ENCODE data around the gene SLC44A1.

SLC44A1 gene

DNA sequence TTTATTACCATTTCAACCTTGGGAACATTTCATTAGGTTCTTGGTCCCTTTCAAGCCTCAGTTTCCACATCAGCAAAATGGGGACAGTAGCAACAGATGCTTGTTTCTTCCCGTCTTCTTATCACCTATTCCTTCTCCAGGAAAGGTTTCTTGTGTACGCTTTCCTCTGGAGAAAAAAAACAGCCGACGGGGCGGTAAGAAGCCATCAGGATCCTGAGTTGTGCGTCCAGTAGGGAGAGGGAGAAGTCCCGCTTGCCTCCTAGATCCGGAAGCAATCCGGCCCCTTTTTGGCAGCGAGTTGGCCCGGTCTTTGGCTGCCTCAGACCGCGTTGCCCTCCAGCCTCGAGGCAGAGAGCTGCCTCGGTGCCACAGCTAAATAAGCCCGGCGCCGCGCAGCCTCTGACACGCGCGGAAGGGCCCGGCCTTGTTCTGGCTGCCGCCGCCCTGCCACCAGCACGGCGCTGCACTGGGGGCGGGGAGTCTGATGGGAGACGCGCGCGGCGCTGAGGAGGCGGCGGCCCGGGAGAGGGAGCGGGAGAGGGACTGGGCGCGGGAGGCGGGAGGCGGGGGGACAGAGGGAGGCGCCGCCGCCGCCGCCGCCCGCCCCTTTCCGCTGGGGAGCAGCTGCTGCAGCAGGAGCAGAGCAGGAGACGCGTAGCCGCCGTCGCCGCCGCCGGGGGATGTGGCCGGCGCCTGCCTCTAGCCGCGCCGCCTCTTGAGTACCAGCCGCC is at the start of gene SLC44A1:
TSS of gene SLC44A1 (plus strand) at position 649 of the 731 bp plus-strand sequence. CDS start 218 bp downstream, outside the sequence.
- in situ Hi-C loops (cut with MboI; ENCODE audit: low sequenced_read_pairs) = no loop called here

DNA sequence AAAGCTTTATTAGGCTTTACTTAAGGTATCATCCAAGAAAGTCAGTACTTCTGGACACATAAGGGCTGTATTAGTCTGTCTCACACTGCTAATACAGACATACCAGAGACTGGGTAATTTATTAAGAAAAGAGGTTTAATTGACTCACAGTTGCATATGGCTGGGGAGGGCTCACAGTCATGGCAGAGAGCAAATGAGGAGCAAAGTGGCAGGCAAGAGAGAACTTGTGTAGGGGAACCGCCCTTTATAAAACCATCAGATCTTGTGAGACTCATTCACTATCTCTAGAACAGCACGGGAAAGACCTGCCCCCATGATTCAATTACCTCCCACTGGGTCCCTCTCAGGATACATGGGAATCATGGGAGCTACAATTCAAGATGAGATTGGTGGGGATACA is 49.2 kb upstream of the SLC44A1 start:
- in situ Hi-C loops (cut with MboI; ENCODE audit: low sequenced_read_pairs) = no loop called here

DNA sequence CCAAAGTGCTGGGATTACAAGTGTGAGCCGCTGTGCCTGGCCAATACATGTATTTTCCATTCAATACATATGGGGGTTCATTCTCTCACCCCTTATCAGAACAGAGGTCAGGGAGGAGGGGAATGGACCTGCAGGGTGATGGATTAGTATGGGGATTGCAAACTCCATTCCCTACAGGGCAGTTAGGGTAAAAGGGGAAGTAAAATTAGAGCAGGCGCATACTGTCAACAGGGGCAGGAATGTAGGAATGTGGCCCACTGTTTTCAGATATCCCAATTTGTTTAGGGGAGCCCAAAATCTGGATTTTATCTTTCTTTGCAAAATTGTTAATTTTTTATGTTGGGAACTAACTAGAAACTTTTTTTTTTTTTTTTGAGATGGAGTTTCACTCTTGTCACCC is 46.4 kb upstream of the SLC44A1 start:
- in situ Hi-C loops (cut with MboI; ENCODE audit: low sequenced_read_pairs) = no loop called here

DNA sequence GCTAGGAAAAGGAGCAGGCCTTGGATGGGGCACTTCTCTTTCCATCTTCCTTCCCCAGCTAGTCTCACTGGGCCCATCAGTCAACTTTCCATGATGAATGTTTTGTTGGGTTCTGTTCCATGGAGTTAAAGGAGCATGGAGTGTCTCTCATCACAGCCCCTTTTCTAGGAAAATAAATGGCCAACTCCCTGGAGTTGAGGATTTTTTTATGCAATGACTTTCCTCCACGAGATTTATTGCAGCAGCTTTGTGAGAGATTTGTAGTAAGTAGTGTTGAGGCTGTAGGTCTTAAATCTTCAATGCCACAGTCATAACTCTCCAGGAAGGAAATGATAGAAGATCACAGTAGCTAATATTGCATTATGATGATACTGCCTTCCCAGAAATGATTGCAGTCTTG is 45.6 kb upstream of the SLC44A1 start:
- in situ Hi-C loops (cut with MboI; ENCODE audit: low sequenced_read_pairs) = no loop called here

DNA sequence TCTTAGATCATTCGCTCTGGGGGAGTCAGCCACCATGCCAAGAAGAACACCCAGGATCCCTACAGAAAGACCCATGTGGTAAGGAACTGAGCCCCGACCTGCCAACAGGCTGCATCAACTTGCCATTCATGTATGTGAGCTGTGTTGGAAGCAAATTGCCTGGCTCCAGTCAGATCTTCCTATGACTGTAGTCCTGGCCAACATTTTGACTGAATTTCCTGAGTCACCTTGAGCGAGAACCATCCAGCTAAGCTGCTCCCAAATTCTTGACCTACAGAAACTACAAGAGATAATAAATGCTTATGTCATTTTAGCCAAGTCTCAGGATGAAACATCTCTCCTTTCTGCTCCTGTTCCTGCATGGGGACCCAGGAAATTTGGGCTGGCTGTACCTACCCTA is 40.0 kb upstream of the SLC44A1 start:
- in situ Hi-C loops (cut with MboI; ENCODE audit: low sequenced_read_pairs) = no loop called here

DNA sequence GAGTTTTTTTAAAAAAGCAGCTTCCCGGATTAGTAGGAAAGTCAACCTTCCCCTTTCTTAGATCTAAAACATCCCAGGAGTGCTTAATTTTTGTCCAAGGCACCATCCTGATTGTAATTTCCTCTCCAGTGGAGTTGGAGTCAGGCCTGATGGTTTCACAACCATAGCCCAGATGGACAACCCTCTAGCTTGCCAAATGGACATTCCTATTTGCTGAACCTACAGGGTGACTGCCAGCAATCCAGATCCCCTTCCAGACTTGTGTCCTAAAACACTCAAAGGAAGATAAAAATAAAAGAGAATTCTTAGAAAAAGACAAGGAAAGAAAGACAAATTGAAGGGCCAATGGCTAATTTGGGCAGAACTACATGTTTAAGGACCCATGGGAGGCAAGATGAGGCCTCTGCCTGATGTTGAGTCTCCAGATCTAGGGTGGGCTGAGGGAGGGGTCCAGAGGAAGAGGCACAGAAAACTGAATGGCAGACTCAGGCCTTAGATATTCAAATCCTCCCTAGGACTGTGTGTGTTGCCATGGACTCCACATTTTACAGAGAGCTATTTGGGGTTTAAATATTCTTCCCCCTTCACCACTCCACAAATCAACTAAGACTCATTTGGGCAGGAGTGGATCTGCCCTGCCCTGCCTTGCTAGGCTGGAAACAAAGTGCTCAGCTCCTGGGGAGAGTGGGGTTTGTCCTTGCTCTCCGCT is 38.5 kb upstream of the SLC44A1 start:
- in situ Hi-C loops (cut with MboI; ENCODE audit: low sequenced_read_pairs) = no loop called here

DNA sequence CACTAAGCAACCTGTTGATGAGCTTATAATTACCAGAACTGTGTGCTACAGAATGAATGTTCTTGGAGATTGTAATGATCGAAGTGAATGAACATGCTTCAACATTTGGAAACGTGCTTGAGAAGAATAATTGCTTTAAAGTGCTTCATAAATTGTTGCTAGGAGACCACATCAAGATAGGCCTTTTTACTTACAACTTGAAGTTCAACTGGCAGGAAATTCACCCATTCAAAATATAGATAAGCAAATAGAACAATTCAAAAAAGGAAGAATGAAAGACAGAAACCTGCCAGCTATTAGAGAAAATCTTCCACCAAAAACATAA is 38.0 kb upstream of the SLC44A1 start:
- in situ Hi-C loops (cut with MboI; ENCODE audit: low sequenced_read_pairs) = no loop called here

DNA sequence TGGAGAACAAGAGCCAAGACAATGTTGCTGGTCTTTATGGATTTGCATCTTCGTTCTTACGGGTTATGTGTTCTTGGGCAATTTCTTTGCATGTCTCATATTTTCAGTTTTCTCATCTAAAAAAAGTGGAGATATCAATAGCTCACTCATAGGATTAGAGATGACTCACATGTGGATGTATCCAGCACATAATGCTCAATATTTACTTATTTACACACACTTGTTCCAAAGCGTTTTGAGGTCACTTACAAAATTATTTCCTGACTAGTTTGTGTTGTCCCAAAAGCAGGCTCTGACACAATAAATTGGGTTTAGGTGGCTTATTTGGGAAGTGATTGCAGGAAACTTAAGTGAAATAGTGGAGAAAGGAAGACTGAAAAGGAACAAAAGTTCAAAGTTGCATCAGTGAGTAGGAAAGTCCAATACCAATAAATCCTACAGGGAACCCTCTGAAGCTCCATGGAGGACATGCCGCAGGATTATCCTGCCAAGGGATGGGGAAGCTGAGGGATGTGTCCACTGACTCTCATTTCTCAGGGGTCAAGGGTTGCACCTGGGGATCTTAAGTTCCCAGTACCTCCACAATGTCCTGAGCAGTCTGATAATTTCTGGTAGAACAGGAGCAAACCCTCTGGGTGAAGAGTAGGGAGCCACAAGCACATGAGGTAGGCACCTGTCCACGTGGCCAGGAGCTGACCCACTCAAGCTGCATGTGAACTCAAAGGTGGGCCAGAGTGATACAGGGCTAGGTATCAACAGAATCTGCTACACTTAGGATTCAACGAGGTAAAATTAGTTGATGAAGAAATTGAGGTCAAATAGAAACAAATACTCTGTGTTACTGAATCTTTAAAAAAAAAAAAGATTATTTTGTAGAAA is 37.4 kb upstream of the SLC44A1 start:
- in situ Hi-C loops (cut with MboI; ENCODE audit: low sequenced_read_pairs) = no loop called here

DNA sequence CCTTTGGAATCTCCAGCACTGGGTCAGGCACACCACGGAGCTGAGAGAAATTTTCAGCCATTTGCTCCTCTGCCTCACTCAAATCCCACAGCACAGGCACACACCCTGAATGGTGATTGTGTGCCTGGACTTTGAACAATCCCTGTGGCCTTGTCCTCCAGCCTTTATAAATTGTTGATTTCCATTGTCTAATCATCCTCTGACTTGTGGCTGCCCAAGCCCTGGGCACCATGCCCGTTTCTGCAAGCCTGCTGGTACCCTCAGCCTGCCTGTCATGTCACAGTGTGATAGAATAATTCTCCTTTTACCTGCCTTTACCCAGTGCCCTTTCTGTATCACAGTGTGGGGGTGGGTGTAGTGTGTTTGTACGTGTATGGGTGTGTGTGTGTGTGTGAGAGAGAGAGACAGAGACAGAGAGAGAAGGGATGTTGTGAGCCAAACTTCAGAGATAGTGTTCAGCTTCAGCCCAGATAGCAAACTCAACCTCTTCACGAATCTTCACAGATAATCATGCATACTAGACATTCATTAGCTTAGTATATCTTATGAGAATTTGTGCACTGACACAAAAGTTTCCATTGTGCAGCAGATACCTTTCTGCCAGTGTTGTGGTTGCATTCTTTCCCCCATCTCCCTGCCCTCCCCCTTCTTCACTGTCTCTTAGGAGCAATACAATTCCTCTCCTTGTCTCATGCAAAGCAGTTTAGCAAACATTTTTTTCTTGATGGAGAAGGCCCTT is 27.8 kb upstream of the SLC44A1 start:
- in situ Hi-C loops (cut with MboI; ENCODE audit: low sequenced_read_pairs) = no loop called here

DNA sequence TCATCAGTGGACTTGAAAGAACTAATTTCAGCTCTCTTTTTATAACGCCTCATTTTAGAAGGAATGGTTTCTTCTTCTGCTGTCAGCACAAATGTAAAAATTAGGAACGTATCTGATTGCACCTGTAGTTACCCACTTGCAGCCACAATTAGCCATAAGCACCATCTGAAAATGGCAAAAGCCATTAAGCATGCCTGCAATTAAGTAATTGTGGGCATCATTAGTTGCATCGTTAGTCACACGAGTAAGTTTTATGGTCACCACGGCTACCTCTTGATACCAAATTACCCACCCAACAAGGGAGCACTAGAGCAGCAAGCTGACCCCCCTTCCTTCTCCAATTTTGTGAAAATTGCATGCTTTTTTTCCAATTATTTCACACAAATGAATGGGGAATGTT is 25.8 kb upstream of the SLC44A1 start:
- in situ Hi-C loops (cut with MboI; ENCODE audit: low sequenced_read_pairs) = no loop called here

DNA sequence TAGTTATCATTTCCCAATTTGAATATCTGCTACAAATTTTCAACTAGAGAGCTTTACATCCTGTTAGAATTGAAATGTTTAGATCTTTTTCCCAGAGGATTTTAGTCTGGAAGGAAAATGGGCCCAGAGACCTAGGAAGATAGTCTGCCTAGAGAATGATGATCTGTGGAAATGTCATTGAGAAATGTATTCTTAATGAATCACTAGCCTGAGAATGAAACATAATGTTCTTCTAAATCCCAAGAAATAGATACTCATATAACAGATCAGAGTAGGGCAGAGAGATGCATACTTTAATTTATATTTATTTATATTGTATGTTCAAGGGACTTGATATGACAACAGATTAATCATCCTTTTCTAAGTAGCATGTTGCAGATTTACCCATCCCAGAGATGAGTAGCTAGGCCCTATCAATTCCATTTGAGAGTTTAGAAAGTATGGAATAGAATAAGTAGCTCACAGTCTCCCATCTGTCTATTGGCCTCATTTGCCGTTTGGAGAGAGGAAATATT is 25.1 kb upstream of the SLC44A1 start:
- in situ Hi-C loops (cut with MboI; ENCODE audit: low sequenced_read_pairs) = no loop called here

DNA sequence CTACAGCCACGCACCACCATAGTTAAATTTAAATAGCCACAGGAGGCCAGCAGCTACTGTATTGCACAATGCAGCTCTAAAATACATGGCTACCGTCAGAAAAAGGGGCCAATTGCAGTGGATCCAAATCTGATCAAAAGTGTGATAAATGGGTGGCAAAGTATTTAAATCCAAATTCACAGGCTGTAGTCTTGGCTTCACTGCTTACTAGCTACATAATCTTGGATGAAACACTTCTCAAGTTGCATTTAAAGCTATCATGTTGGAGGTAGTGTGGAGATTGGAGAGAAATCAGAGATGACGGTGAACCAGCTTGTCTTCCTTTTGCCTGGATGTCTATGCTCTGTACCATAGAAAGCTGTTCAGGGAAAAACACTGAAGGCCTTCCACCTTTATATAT is 24.0 kb upstream of the SLC44A1 start:
- in situ Hi-C loops (cut with MboI; ENCODE audit: low sequenced_read_pairs) = no loop called here

DNA sequence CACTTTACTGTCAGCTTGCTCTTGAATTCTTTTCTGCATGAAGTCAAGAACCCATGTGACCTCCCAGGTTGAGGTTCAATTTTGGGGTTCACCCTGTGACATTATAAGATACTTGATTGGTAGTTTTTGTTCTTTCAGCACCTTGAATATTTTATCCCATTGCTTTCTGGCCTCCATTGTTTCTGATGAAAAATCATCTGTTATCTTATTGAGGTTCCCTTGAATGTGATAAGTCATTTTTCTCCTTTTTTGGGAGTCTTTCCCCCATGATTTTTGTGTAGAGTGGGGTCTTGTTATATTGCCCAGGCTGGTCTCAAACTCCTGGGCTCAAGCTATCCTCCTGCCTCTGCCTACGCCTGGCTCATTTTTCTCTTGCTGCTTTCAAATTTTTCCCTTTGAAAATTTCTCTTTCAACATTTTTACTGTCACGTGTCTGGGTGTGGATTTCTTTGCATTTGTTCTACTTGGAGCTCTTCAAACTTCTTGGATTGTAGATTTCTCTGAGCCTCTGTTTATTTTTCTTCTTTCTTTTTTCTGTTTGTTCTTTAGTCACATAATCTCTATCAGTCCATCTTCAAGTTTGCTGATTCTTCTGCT is 20.8 kb upstream of the SLC44A1 start:
- in situ Hi-C loops (cut with MboI; ENCODE audit: low sequenced_read_pairs) = no loop called here

DNA sequence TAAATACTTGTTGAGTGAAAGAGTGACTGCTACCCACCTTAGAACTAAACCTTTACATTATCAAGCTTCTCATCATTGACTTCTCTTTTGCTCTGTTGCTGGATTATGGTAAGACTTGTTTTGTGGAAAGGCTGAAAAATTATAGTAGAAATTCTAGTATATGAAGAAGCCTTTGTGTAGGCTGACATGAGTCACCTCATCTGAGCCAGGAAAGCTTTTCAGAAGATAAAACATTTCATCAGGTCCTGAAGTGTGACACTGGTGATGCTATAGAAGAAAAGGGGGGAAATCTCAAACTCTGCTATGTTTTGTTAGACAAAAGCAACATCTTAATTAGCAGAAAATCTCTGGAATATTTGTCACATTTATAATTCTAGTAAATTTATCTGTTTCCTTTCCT is 18.4 kb upstream of the SLC44A1 start:
- in situ Hi-C loops (cut with MboI; ENCODE audit: low sequenced_read_pairs) = no loop called here

DNA sequence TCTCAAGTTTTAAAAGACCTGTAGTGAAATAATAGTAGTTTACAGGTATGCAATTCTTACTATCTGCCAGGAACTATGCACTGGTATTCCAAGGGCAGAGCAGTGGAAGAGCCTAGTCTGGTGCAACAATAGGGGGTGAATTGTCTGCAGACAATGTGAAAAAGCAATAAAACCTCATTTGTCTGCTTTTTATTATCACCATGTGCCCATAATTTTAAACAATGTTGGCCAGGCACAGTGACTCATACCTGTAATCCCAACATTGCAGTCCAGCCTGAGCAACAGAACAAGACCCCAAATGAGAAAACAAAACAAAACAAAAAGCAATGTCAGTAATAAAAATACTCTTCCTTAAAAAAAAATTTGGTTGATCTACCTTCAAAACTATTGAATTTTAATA is 12.2 kb upstream of the SLC44A1 start:
- in situ Hi-C loops (cut with MboI; ENCODE audit: low sequenced_read_pairs) = no loop called here

DNA sequence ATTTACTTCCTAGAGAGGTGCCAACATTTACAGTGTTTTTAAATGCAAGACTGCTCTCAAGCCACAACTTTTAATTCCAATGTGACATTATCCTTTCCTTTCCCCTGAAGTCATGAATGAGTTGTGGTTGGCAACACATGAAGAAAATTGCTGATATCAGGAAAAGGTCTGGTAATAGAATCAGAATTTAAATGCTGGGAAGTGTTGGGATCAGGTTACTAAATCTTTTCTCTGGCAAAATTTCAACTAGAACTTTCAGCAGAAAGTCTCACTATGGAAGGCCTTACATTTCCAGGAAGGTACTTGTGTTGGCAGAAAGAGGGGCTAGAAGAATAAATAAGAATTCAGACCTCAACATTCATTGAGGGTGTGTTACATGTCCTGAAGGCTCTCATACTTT is 10.6 kb upstream of the SLC44A1 start:
- in situ Hi-C loops (cut with MboI; ENCODE audit: low sequenced_read_pairs) = no loop called here

DNA sequence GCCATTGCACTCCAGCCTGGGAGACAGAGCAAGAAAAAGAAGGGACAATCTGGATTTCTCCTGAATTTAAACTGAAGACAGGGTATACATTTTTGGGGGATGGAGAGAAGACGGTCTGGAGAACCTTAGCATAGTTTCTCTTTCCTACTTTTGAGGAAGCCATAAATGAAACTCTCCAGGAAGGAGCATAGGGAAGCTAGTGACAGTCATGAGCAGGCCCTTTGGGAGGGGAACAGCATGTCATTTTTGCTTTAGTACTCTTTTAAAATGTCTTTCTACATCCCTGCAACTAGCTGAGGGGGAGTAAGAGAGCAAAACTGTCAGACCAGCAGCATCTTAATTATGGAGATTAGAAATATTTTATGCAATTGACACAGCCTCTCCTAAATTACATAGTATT is 8.2 kb upstream of the SLC44A1 start:
- in situ Hi-C loops (cut with MboI; ENCODE audit: low sequenced_read_pairs) = no loop called here

DNA sequence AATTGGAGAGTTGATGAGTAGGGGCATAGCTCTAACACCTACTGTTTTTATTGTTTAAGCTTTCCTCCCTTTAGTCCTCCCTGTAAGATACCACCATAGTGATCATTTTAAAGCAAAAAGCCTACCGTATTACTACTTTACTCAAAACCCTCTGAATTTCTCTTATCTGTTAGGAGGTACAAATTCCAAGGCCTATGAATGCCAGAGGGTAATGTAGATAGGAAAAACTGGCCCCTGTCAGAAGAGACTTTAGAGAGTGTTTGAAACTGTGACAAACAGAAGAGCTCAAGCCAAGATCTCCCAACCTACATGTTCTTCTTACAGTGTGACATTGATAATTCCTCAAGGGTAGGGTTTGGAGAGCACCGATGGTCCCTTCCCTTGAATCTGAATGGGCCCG is 7.2 kb upstream of the SLC44A1 start:
- in situ Hi-C loops (cut with MboI; ENCODE audit: low sequenced_read_pairs) = no loop called here

DNA sequence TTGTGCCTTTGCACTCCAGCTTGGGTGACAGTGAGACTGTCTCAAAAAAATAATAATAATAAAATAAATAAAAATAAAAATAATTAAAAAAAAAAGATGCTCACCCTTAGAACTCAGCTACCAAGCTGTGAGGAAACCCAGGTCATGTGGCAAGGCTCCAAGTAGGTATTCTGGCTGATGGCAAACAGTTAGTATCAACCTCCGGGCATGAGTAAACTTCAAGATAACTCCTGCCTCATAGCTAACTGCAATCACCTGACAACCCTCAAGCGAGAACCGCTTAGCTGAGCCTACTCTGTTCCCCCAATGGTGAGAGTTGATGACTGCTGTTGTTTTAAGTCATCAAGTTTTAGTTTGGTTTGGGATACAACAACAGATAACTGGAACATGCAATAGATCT is 6.1 kb upstream of the SLC44A1 start:
- in situ Hi-C loops (cut with MboI; ENCODE audit: low sequenced_read_pairs) = no loop called here

DNA sequence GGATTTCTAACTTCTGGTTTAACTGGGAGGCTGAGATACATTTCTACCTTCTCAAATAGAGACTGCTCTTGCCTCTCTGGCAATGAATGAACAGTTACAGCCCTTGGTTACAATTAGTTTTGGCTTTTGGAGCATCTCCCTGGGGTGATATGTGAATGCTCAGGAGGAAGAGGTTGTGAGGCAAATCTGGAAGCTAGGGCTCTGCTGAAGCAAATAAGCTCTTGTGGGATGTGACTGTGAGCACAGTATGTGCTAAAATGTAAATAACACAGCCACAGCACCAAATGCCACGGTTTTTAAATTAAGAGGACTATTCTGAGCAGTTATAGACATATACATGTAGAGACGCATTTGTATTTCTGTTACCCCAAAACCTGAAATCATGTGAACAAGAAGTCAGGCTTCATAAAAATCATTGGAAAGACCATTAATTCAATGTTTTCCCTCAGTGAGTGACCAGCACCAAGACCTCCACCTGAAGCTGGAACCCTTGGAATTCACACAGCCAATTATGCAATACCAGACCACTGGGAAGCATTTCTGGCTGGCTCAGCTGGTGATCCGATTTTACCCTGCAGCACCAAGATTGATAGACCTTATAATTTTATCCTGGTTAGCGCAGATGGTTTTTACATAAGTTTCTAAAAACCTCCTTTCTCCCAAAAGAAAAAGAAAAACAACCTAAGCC is 3.0 kb upstream of the SLC44A1 start:
- in situ Hi-C loops (cut with MboI; ENCODE audit: low sequenced_read_pairs) = no loop called here
